NCI-H1694 (cell line): ENCODE data around the gene GPR162.

Source experiments
- DNase-seq: peaks from one replicate; lab custom pipeline; 2025; lab: John Stamatoyannopoulos, UW

Gene GPR162

GRCh38 chr12:6786416-6787094 lies 35.1 kb upstream of the GPR162 start:
- DNase-seq: no peak

GRCh38 chr12:6787309-6787708 lies 34.3 kb upstream of the GPR162 start:
- no peak for DNase-seq

- no peak for DNase-seq
Observed at GRCh38 chr12:6788972-6789924, 32.4 kb upstream of the GPR162 start, which contains the start of gene CD4. TSS of gene CD4 (plus strand) at chr12:6789528. CDS start at chr12:6800139, 10,611 bp downstream.

- no peak for DNase-seq
Observed at GRCh38 chr12:6790496-6791150, 31.0 kb upstream of the GPR162 start.

GRCh38 chr12:6791931-6792520 lies 29.6 kb upstream of the GPR162 start:
- DNase-seq: no peak

GRCh38 chr12:6792522-6793201 lies 29.0 kb upstream of the GPR162 start:
- no peak for DNase-seq

GRCh38 chr12:6795088-6795487 lies 26.5 kb upstream of the GPR162 start:
- DNase-seq: no peak

- DNase-seq: no peak
Observed at GRCh38 chr12:6796576-6796975, 25.0 kb upstream of the GPR162 start.

- DNase-seq: no peak
Observed at GRCh38 chr12:6799147-6799546, 22.5 kb upstream of the GPR162 start.

- no peak for DNase-seq
Observed at GRCh38 chr12:6807170-6807569, 14.5 kb upstream of the GPR162 start.

- no peak for DNase-seq
Observed at GRCh38 chr12:6809056-6809455, 12.6 kb upstream of the GPR162 start.

- no peak for DNase-seq
Observed at GRCh38 chr12:6810758-6811157, 10.9 kb upstream of the GPR162 start.

- DNase-seq: no peak
Observed at GRCh38 chr12:6813363-6813762, 8.3 kb upstream of the GPR162 start.

GRCh38 chr12:6816598-6816997 lies 5.0 kb upstream of the GPR162 start:
- no peak for DNase-seq

GRCh38 chr12:6817098-6817497 lies 4.5 kb upstream of the GPR162 start:
- no peak for DNase-seq

- DNase-seq: no peak
Observed at GRCh38 chr12:6817662-6818157, 3.9 kb upstream of the GPR162 start.

GRCh38 chr12:6818222-6818621 lies 3.4 kb upstream of the GPR162 start:
- no peak for DNase-seq

GRCh38 chr12:6818645-6819044 lies 3.0 kb upstream of the GPR162 start:
- DNase-seq: no peak

- DNase-seq: no peak
Observed at GRCh38 chr12:6819106-6820030, 2.3 kb upstream of the GPR162 start.

- DNase-seq: no peak
Observed at GRCh38 chr12:6820166-6820565, 1.5 kb upstream of the GPR162 start.
